HG02938 (cell line): ENCODE measurements around the gene CHST6.
A peak's percentile ranks its signal among the peaks of the same experiment; 100 is the strongest.
"Not testable (repeated sequence)": the region's sequence is repeated elsewhere in the genome, so short reads cannot be mapped to it uniquely, and the experiment has no call there.

Experiments
- ATAC-seq: cut with Tn5 transposase; IDR thresholded peaks from one replicate; pipeline ENCODE4 v1.9.1; 2021; ENCODE audit warnings: mild to moderate bottlenecking, moderate library complexity; ENCODE audit not compliant: unreplicated experiment

CHST6 gene

GRCh38 chr16:75503801-75504200 lies 8.6 kb upstream of the CHST6 start:
- no peak for ATAC-seq

- ATAC-seq: no peak
Measured at GRCh38 chr16:75502916-75503605, 7.8 kb upstream of the CHST6 start.

- not testable (repeated sequence) for ATAC-seq
Measured at GRCh38 chr16:75501820-75502219, 6.6 kb upstream of the CHST6 start.

GRCh38 chr16:75501359-75501758 lies 6.1 kb upstream of the CHST6 start:
- no peak for ATAC-seq

GRCh38 chr16:75498605-75499322 lies 3.5 kb upstream of the CHST6 start:
- ATAC-seq: not testable (repeated sequence)

- no peak for ATAC-seq
Measured at GRCh38 chr16:75497558-75497957, 2.3 kb upstream of the CHST6 start.

GRCh38 chr16:75494661-75495075 lies 573 bp downstream of the CHST6 start:
- ATAC-seq: no peak

- ATAC-seq: no peak
Measured at GRCh38 chr16:75494184-75494583, 1.1 kb downstream of the CHST6 start.

- ATAC-seq: no peak
Measured at GRCh38 chr16:75491876-75492275, 3.4 kb downstream of the CHST6 start.

- no peak for ATAC-seq
Measured at GRCh38 chr16:75488322-75488721, 6.9 kb downstream of the CHST6 start.

GRCh38 chr16:75486676-75487313 lies 8.4 kb downstream of the CHST6 start:
- peak; percentile 52 for ATAC-seq

GRCh38 chr16:75486014-75486675 lies 9.1 kb downstream of the CHST6 start:
- ATAC-seq: no peak

- no peak for ATAC-seq
Measured at GRCh38 chr16:75485230-75486013, 9.8 kb downstream of the CHST6 start.

GRCh38 chr16:75483222-75483621 lies 12.0 kb downstream of the CHST6 start:
- ATAC-seq: no peak

- ATAC-seq: no peak
Measured at GRCh38 chr16:75482434-75483205, 12.6 kb downstream of the CHST6 start.

GRCh38 chr16:75481475-75481874 lies 13.8 kb downstream of the CHST6 start:
- no peak for ATAC-seq

- no peak for ATAC-seq
Measured at GRCh38 chr16:75479421-75479990, 15.7 kb downstream of the CHST6 start.

GRCh38 chr16:75478480-75479345 lies 16.5 kb downstream of the CHST6 start:
- no peak for ATAC-seq
